ENCODE data around the gene GNB4.

GNB4 gene

GRCh38 chr3:179446501-179446900 lies 4.8 kb downstream of the GNB4 start:
- DNase-seq (ENCODE audit: low spot score) = no peak
- TF ChIP-seq, protein P1, sequence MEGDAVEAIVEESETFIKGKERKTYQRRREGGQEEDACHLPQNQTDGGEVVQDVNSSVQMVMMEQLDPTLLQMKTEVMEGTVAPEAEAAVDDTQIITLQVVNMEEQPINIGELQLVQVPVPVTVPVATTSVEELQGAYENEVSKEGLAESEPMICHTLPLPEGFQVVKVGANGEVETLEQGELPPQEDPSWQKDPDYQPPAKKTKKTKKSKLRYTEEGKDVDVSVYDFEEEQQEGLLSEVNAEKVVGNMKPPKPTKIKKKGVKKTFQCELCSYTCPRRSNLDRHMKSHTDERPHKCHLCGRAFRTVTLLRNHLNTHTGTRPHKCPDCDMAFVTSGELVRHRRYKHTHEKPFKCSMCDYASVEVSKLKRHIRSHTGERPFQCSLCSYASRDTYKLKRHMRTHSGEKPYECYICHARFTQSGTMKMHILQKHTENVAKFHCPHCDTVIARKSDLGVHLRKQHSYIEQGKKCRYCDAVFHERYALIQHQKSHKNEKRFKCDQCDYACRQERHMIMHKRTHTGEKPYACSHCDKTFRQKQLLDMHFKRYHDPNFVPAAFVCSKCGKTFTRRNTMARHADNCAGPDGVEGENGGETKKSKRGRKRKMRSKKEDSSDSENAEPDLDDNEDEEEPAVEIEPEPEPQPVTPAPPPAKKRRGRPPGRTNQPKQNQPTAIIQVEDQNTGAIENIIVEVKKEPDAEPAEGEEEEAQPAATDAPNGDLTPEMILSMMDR (IDR thresholded peaks at IDR 0.05; ENCODE audit: extremely low read depth, missing control alignments) = no peak

- TF ChIP-seq, protein P1 (IDR thresholded peaks at IDR 0.05; ENCODE audit: extremely low read depth, missing control alignments) = no peak
- peak; percentile 36 for DNase-seq (ENCODE audit: low spot score)
These were observed 12.4 kb downstream of the GNB4 start for GRCh38 chr3:179438841-179439240.

DNA sequence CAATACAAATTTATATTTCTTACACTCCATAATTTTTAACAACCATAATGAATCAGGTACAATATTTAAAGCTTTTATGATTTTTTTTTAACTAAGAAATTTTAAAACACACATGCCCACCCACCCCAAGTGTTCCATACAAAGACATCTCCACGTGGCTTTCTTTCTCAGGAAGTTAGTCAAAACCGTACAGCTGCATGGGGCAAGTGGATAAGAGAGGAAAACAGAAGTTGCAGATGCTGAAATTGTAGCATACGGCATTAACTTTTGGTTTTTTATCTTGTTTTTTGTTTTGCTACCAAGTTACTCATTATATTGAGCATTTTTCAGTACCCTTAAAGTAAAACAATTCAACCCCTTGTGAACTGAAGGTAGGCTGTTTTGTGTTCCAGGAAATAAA lies 14.8 kb downstream of the GNB4 start:
- DNase-seq (ENCODE audit: low spot score) = no peak

DNA sequence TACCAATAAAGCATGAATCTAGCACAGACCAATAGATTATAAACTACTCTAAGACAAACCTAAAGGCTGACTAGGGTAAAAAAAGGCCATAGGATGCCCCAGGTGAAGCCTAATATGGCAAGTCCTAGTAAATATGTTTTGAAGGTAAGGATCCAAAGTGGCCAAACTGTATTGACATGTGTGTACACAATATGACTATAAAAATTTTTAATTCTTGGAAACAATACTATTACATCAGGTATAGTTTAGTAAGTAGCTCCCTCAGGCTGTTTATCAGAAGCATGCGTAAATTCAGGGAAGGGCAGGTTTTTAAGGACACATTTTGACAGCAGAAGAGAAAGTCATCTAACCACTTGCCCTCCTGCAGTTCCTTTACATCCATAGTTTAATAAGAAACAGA lies 18.8 kb downstream of the GNB4 start:
- no peak for DNase-seq (ENCODE audit: low spot score)
- TF ChIP-seq, protein P1 (IDR thresholded peaks at IDR 0.05; ENCODE audit: extremely low read depth, missing control alignments) = no peak

More for the DNA sequence above, 14.8 kb downstream of the GNB4 start:
- TF ChIP-seq, protein P1 (IDR thresholded peaks at IDR 0.05; ENCODE audit: extremely low read depth, missing control alignments) = no peak

DNA sequence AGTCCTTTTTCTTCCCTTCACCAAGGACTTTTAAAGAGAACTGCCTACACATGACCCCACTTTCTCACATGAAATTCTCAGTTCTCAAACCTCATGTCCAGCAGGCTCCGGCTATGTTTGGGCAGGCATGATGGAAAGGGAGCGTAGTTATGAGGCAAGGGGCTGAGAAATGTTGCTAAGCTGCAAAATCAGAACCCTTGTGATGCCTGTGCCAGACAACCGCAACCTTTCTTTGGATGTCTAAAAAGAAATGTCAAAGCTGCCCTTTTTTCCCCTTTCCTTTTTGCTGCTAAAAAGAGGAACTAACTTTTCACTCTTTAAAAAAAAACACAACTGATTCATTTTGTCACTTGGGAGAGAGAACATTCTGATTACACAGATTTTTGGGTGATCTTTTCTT lies 19.2 kb downstream of the GNB4 start:
- TF ChIP-seq, protein P1 (IDR thresholded peaks at IDR 0.05; ENCODE audit: extremely low read depth, missing control alignments) = no peak
- peak; percentile 16 for DNase-seq (ENCODE audit: low spot score)

DNA sequence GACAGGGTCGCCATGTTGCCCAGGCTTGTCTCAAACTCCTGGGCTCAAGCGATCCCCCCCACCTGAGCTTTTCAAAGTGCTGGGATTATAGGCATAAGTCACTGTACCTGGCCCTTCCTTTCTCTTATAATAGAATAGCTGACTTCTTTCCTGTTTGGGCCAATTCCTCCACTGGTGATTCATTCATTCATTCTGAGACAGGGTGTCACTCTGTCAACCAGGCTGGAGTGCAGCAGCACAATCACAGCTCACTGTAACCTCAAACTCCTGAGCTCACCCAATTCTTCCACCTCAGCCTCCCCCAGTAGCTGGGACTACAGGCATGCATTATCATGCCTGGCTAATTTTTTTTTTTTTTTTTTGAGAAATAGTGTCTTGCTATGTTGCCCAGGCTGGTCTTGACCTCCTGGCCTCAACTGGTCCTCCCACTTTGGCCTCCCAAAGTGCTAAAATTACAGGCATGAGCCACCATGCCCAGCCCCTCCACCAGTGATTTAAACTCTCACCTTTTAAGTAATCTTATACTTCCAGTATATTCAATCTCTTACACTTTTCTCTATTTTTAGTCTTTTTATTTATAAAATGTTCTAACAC lies 20.9 kb downstream of the GNB4 start:
- TF ChIP-seq, protein P1 (IDR thresholded peaks at IDR 0.05; ENCODE audit: extremely low read depth, missing control alignments) = no peak
- no peak for DNase-seq (ENCODE audit: low spot score)

DNA sequence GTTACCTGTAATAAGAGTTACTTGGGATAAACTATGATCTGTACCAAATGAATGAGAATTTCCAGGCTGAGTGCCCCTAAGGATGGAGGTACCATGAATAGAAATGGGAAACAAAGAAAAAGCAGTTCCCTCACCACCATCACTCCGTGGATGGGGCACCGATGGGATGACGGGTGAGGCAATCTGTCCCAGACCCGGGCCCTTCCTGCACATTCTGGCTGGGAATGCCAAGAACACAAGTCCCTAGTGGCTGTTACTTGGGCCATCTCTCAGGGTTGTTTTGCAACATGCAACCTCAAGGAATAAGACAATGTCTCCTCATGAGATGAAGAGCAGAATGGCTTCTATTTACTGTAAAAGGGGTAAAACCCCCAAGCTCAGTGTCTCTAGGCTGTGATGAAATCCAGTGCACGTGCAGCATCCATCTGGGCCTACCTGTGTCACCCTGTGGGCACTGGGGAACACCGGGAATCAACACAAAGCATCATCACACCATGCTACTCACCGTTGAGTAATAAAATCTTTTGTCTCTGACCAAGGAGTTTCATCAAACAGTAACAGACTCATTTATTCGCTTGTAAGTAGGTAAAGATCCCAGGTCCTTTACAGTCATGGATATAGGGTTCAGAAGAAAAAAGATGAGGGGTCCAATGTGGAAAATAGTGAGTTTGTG lies 22.3 kb downstream of the GNB4 start:
- no peak for DNase-seq (ENCODE audit: low spot score)
- TF ChIP-seq, protein P1 (IDR thresholded peaks at IDR 0.05; ENCODE audit: extremely low read depth, missing control alignments) = no peak
